ENCODE results near the gene ITPK1.

DNA sequence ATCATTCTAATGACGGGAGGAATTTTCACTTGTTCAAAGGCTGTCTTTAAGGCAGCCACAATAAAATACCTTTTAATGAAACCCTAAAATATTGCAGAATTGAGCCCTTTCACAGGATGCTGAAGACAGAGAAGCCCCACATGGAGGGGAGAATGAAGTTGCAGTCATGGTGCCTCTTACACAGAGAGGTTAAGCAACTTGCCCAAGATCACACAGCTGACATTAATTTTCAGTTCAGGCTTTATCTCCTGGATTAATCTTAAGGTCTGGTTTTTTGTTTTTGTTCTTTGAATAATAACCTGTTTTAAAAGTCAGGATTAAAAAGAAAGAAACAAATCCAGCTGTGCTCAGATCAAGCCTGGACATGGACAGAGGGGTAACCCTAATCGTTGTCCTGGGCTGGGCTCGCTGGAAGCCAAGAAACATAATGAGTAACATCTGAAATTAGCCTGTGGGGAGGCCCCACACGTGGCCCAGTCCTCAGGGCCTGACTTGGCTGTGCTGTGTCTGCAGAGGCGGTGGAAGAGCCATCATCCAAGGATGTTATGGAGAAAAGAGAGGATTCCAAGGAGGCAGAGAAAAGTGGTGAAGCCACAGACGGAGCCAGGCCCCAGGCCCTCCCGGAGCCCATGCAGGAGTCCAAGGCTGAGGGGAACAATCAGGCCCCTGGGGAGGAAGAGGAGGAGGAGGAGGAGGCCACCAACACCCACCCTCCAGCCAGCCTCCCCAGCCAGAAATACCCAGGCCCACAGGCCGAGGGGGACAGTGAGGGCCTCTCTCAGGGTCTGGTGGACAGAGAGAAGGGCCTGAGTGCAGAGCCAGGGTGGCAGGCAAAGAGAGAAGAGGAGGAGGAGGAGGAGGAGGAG lies 184.8 kb downstream of the ITPK1 start:
- TF ChIP-seq, protein P1, sequence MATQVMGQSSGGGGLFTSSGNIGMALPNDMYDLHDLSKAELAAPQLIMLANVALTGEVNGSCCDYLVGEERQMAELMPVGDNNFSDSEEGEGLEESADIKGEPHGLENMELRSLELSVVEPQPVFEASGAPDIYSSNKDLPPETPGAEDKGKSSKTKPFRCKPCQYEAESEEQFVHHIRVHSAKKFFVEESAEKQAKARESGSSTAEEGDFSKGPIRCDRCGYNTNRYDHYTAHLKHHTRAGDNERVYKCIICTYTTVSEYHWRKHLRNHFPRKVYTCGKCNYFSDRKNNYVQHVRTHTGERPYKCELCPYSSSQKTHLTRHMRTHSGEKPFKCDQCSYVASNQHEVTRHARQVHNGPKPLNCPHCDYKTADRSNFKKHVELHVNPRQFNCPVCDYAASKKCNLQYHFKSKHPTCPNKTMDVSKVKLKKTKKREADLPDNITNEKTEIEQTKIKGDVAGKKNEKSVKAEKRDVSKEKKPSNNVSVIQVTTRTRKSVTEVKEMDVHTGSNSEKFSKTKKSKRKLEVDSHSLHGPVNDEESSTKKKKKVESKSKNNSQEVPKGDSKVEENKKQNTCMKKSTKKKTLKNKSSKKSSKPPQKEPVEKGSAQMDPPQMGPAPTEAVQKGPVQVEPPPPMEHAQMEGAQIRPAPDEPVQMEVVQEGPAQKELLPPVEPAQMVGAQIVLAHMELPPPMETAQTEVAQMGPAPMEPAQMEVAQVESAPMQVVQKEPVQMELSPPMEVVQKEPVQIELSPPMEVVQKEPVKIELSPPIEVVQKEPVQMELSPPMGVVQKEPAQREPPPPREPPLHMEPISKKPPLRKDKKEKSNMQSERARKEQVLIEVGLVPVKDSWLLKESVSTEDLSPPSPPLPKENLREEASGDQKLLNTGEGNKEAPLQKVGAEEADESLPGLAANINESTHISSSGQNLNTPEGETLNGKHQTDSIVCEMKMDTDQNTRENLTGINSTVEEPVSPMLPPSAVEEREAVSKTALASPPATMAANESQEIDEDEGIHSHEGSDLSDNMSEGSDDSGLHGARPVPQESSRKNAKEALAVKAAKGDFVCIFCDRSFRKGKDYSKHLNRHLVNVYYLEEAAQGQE (IDR thresholded peaks at IDR 0.05; ENCODE audit: insufficient read depth in 1 of 2, low read depth in 2 of 2, low read length in 2 of 2) = no peak
- no peak for TF ChIP-seq POLR2AphosphoS5 (IDR thresholded peaks at IDR 0.05; ENCODE audit: low read depth, low read length)

Measured in PFSK-1 (cell line).